Fibroblast of the aortic adventitia (primary cell): Measurements from ENCODE around the gene CHMP2B. TPM values are rescaled to one million over a fixed set of nuclear protein-coding genes. Genes with fewer than 3 reads are reported as not detected.

ENCODE experiments used
- DNase-seq: peaks from one replicate; pipeline ENCODE4 v3.0.0-alpha.2; 2010; ENCODE audit warnings: low read depth
- H3K4me3 ChIP-seq: 2 replicates; pipeline ENCODE4 v1.5.1; 2011; ENCODE audit warnings: low read depth, mild to moderate bottlenecking, control low read depth, low read length, moderate library complexity
- CTCF ChIP-seq: IDR thresholded peaks from 2 replicates; pipeline ENCODE4 v1.5.1; 2011; ENCODE audit warnings: mild to moderate bottlenecking, low read length, control low read depth, inconsistent platforms; ENCODE audit not compliant: insufficient read depth
- total RNA-seq: library from RNA; depleted of rRNA; stranded (reverse); fragments of >200 nt; gene quantifications from 2 replicates; pipeline ENCODE4 v1.2.3, GENCODE V29; 2012; ENCODE audit warnings: low replicate concordance

The CHMP2B gene
- total RNA-seq, 1 donor, result 60.5 TPM

- DNase-seq, result no peak
- no peak overlapping the region for H3K4me3 ChIP-seq
- TF ChIP-seq CTCF, result no peak
These were observed 23.3 kb upstream of the CHMP2B start for GRCh38 chr3:87203809-87204208.

DNA sequence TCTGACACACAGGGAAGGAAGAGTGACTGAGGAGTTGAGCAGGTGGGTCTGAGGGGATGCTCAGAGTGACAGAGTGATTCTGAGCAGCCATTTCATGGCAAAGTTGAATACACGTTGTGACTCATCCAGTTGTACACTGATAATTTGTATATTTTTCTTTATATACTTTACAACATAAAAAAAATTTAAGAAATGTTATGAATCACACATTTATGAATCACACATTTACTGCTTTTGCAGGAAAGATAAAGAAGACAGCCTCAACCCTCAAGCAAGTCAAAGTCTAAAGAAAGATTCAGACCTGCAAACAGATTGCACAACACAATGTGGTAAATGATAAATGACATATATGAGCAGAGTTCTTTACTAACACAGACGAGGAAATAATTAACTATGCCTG is 21.0 kb upstream of the CHMP2B start:
- peak; percentile 85 for DNase-seq
- H3K4me3 ChIP-seq, result no peak overlapping the region
- TF ChIP-seq CTCF, result no peak

DNA sequence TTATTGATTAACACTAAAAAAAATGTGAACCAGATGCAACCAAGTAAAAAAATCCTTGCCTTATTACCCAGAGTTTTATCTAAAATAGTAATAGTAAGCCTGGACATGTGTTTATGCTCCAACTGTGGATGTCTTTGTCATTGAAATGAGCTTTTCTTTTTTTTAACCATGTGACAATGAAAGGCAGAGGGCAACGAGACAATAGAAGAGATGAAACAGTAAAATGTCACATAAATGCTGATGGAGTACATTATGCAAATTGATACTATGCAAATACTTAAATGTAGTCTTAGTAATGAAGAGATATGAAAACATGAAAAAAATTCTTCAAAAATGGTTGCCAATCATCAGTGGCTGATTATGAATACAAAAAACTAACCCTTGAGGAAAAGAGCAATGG is 20.5 kb upstream of the CHMP2B start:
- H3K4me3 ChIP-seq, result no peak overlapping the region
- DNase-seq, result no peak
- TF ChIP-seq CTCF, result no peak

- no peak for TF ChIP-seq CTCF
- DNase-seq, result no peak
- H3K4me3 ChIP-seq, result no peak overlapping the region
These were observed 19.6 kb upstream of the CHMP2B start for GRCh38 chr3:87207460-87207859.

DNA sequence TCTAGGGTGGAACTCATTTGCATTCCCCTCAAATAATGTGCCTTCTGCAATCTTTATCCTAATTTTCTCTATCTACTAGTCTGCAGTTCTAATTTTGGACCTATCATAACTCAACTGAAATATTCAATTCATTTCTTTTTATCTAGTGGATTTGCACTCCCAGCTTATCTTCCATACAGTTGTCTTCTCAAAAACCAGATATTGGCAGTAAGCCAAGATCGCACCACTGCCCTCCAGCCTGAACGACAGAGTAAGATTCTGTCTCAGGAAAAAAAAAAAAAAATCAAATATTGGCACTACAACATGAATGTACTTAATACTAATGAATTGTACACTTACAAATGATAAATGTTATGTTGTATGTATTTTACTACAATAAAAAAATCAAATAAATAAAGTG is 18.0 kb upstream of the CHMP2B start:
- H3K4me3 ChIP-seq, result no peak overlapping the region
- DNase-seq, result no peak
- no peak for TF ChIP-seq CTCF

GRCh38 chr3:87218560-87218959 is 8.5 kb upstream of the CHMP2B start:
- no peak for DNase-seq
- TF ChIP-seq CTCF, result no peak
- no peak overlapping the region for H3K4me3 ChIP-seq

GRCh38 chr3:87219611-87220010 is 7.5 kb upstream of the CHMP2B start:
- DNase-seq, result peak; percentile 26

More at GRCh38 chr3:87219611-87220010, 7.5 kb upstream of the CHMP2B start:
- H3K4me3 ChIP-seq, result no peak overlapping the region
- TF ChIP-seq CTCF, result no peak
